ENCODE measurements around the gene IKZF5.

IKZF5 gene

DNA sequence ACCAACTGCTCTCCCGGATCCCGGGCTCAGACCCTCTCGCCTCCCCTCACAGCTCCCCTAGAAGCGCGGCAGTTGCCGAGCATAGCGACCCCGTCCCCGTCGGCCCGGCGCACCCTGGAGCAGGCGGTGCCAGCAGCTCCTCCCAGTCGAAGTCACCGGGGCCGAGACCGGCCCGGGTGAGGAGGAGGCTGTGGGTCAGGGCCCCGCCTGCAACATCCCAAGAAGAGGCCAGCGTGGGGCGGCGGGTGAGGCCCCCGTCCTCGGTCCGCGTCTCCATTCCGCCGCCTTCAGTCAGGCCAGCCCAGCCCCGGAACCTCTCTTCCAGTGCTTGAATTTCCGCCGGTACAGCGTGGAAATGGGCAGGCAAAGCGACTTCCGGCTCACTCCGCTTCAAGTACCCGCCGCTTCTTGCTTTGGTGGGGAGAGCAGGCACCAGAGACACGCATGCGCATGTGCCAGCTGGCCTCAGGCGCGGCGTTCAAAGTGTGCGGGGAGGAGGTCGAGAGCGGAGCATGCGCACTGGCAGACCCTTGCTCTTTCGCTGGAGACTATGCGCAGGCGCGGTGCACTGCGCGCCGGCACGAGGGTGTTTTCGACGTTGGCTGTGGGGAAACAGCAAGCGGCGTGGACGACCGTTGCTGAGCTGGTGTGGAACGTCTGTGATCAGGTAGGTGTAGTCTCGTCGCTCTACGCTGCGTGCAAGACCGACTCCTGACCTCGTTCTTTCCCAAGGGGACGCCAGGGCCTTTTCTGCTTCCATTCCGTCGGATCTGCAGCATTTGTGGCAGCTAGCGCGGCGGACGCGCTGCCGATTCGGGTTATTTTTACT is 54.5 kb downstream of the IKZF5 start, which contains the start of gene C10orf88 (continued):
- TF ChIP-seq, protein P1, sequence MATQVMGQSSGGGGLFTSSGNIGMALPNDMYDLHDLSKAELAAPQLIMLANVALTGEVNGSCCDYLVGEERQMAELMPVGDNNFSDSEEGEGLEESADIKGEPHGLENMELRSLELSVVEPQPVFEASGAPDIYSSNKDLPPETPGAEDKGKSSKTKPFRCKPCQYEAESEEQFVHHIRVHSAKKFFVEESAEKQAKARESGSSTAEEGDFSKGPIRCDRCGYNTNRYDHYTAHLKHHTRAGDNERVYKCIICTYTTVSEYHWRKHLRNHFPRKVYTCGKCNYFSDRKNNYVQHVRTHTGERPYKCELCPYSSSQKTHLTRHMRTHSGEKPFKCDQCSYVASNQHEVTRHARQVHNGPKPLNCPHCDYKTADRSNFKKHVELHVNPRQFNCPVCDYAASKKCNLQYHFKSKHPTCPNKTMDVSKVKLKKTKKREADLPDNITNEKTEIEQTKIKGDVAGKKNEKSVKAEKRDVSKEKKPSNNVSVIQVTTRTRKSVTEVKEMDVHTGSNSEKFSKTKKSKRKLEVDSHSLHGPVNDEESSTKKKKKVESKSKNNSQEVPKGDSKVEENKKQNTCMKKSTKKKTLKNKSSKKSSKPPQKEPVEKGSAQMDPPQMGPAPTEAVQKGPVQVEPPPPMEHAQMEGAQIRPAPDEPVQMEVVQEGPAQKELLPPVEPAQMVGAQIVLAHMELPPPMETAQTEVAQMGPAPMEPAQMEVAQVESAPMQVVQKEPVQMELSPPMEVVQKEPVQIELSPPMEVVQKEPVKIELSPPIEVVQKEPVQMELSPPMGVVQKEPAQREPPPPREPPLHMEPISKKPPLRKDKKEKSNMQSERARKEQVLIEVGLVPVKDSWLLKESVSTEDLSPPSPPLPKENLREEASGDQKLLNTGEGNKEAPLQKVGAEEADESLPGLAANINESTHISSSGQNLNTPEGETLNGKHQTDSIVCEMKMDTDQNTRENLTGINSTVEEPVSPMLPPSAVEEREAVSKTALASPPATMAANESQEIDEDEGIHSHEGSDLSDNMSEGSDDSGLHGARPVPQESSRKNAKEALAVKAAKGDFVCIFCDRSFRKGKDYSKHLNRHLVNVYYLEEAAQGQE (tag by site-specific recombination; IDR thresholded peaks at IDR 0.05), result peak; percentile 68
- peak; percentile 86 for TF ChIP-seq SP2 (tag by site-specific recombination; IDR thresholded peaks at IDR 0.05)
- TF ChIP-seq HOXC10 (CRISPR knock-in tag; IDR thresholded peaks at IDR 0.05), result no peak
- TF ChIP-seq GLI2 (tag by site-specific recombination; IDR thresholded peaks at IDR 0.05; ENCODE audit: borderline replicate concordance, low read depth), result no peak
- no peak for TF ChIP-seq KLF1 (tag by site-specific recombination; IDR thresholded peaks at IDR 0.05)
- 0 out of 2 replicates have a peak, but pooled peaks have one; percentile 8 for TF ChIP-seq ZNF677 (tag by site-specific recombination; IDR thresholded peaks at IDR 0.05)
- peak; percentile 91 for TF ChIP-seq ZXDB (tag by site-specific recombination; IDR thresholded peaks at IDR 0.05)
- TF ChIP-seq ZNF585B (tag by site-specific recombination; IDR thresholded peaks at IDR 0.05), result no peak
- no peak; the same call in 1 of the 2 replicates for TF ChIP-seq ZNF558 (tag by site-specific recombination; IDR thresholded peaks at IDR 0.05)
- peak; percentile 70; the same call in 1 of the 2 replicates for TF ChIP-seq ZSCAN23 (tag by site-specific recombination; IDR thresholded peaks at IDR 0.05)
- TF ChIP-seq ZNF837 (tag by site-specific recombination; IDR thresholded peaks at IDR 0.05), result no peak
- no peak for TF ChIP-seq MEIS1 (CRISPR knock-in tag; IDR thresholded peaks at IDR 0.05; ENCODE audit: borderline replicate concordance)
- peak; percentile 72 for TF ChIP-seq ZNF600 (tag by site-specific recombination; IDR thresholded peaks at IDR 0.05)
- TF ChIP-seq, protein P2, sequence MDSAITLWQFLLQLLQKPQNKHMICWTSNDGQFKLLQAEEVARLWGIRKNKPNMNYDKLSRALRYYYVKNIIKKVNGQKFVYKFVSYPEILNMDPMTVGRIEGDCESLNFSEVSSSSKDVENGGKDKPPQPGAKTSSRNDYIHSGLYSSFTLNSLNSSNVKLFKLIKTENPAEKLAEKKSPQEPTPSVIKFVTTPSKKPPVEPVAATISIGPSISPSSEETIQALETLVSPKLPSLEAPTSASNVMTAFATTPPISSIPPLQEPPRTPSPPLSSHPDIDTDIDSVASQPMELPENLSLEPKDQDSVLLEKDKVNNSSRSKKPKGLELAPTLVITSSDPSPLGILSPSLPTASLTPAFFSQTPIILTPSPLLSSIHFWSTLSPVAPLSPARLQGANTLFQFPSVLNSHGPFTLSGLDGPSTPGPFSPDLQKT (IDR thresholded peaks at IDR 0.05; ENCODE audit: borderline replicate concordance, low read depth, low read length), result no peak
- TF ChIP-seq ZNF114 (tag by site-specific recombination; IDR thresholded peaks at IDR 0.05), result no peak
- no peak for TF ChIP-seq ZNF521 (tag by site-specific recombination; IDR thresholded peaks at IDR 0.05)
- peak; percentile 94 for TF ChIP-seq SETDB1 (IDR thresholded peaks at IDR 0.05; ENCODE audit: insufficient read length, low read length)
- TF ChIP-seq ZNF830 (tag by site-specific recombination; IDR thresholded peaks at IDR 0.05; ENCODE audit: low read depth), result no peak
- 0 out of 2 replicates have a peak, but pooled peaks have one; percentile 29 for TF ChIP-seq SCRT2 (tag by site-specific recombination; IDR thresholded peaks at IDR 0.05)
- TF ChIP-seq ZNF211 (tag by site-specific recombination; IDR thresholded peaks at IDR 0.05; ENCODE audit: low read depth), result no peak
- TF ChIP-seq, protein P3, sequence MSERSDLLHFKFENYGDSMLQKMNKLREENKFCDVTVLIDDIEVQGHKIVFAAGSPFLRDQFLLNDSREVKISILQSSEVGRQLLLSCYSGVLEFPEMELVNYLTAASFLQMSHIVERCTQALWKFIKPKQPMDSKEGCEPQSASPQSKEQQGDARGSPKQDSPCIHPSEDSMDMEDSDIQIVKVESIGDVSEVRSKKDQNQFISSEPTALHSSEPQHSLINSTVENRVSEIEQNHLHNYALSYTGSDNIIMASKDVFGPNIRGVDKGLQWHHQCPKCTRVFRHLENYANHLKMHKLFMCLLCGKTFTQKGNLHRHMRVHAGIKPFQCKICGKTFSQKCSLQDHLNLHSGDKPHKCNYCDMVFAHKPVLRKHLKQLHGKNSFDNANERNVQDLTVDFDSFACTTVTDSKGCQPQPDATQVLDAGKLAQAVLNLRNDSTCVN (tag by site-specific recombination; optimal IDR thresholded peaks at IDR 0.05), result peak; percentile 70
- TF ChIP-seq ZNF16 (tag by site-specific recombination; IDR thresholded peaks at IDR 0.05; ENCODE audit: low read depth), result no peak
- TF ChIP-seq, protein P4, sequence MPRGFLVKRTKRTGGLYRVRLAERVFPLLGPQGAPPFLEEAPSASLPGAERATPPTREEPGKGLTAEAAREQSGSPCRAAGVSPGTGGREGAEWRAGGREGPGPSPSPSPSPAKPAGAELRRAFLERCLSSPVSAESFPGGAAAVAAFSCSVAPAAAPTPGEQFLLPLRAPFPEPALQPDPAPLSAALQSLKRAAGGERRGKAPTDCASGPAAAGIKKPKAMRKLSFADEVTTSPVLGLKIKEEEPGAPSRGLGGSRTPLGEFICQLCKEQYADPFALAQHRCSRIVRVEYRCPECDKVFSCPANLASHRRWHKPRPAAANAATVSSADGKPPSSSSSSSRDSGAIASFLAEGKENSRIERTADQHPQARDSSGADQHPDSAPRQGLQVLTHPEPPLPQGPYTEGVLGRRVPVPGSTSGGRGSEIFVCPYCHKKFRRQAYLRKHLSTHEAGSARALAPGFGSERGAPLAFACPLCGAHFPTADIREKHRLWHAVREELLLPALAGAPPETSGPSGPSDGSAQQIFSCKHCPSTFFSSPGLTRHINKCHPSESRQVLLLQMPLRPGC (tag by site-specific recombination; IDR thresholded peaks at IDR 0.05), result peak; percentile 78; the same call in 1 of the 2 replicates
- TF ChIP-seq ZNF302 (tag by site-specific recombination; IDR thresholded peaks at IDR 0.05; ENCODE audit: low read depth), result no peak
- TF ChIP-seq, protein P5, sequence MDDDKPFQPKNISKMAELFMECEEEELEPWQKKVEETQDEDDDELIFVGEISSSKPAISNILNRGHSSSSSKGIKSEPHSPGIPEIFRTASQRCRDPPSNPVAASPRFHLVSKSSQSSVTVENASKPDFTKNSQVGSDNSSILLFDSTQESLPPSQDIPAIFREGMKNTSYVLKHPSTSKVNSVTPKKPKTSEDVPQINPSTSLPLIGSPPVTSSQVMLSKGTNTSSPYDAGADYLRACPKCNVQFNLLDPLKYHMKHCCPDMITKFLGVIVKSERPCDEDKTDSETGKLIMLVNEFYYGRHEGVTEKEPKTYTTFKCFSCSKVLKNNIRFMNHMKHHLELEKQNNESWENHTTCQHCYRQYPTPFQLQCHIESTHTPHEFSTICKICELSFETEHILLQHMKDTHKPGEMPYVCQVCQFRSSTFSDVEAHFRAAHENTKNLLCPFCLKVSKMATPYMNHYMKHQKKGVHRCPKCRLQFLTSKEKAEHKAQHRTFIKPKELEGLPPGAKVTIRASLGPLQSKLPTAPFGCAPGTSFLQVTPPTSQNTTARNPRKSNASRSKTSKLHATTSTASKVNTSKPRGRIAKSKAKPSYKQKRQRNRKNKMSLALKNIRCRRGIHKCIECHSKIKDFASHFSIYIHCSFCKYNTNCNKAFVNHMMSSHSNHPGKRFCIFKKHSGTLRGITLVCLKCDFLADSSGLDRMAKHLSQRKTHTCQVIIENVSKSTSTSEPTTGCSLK (tag by site-specific recombination; IDR thresholded peaks at IDR 0.05), result peak; percentile 90; the same call in 1 of the 2 replicates
- TF ChIP-seq KLF9 (tag by site-specific recombination; IDR thresholded peaks at IDR 0.05; ENCODE audit: low read depth), result no peak; the same call in 1 of the 2 replicates

Data from HEK293 (cell line).